Measurements from ENCODE around the gene FOXA2. TPM values are rescaled to one million over a fixed set of nuclear protein-coding genes. Genes with fewer than 3 reads are reported as not detected.

Gene FOXA2
- total and polyA plus RNA-seq, 2 of the 13 experiments (the other 11 are each of a cell fraction or from before 2014, with no cell fraction given), result 8.8 to 12.2 TPM

DNA sequence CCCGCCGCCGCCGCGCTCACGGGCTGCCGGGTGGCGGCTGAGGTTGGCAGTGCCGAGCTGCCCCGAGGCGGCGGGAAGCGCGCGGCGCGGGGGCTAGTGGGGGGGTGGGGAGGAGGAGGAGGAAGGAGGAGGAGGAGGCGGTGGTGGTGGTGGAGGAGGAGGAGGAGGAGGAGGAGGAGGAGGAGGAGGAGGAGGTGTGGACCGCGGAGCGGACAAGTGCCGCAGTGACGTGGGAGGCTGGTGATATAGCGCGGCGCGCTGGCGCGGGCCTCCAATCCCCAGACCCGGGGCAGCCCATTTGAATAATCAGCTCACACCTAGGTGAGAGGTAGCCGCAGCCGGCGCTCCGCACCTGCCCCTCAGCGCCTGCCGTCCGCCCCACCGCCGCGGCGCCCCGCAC lies at the start of gene FOXA2 (continued):
- peak; percentile 20; the same call in 1 of the 2 replicates for TF ChIP-seq MED13 (CRISPR knock-in tag; IDR thresholded peaks at IDR 0.05)
- no peak for TF ChIP-seq GMEB2 (CRISPR knock-in tag; IDR thresholded peaks at IDR 0.05; ENCODE audit: low read depth)
- TF ChIP-seq ZBTB38 (CRISPR knock-in tag; IDR thresholded peaks at IDR 0.05), result peak; percentile 8; the same call in 1 of the 2 replicates
- TF ChIP-seq IRF1 (CRISPR knock-in tag; IDR thresholded peaks at IDR 0.05; ENCODE audit: low read depth), result no peak
- no peak for TF ChIP-seq FOXP4 (CRISPR knock-in tag; IDR thresholded peaks at IDR 0.05)
- no peak; the same call in 1 of the 2 replicates for TF ChIP-seq RFXAP (CRISPR knock-in tag; IDR thresholded peaks at IDR 0.05; ENCODE audit: borderline replicate concordance)
- TF ChIP-seq, protein P1, sequence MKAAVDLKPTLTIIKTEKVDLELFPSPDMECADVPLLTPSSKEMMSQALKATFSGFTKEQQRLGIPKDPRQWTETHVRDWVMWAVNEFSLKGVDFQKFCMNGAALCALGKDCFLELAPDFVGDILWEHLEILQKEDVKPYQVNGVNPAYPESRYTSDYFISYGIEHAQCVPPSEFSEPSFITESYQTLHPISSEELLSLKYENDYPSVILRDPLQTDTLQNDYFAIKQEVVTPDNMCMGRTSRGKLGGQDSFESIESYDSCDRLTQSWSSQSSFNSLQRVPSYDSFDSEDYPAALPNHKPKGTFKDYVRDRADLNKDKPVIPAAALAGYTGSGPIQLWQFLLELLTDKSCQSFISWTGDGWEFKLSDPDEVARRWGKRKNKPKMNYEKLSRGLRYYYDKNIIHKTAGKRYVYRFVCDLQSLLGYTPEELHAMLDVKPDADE (CRISPR knock-in tag; IDR thresholded peaks at IDR 0.05), result no peak; the same call in 1 of the 2 replicates
- TF ChIP-seq KDM5B (CRISPR knock-in tag; IDR thresholded peaks at IDR 0.05; ENCODE audit: borderline replicate concordance), result peak; percentile 2; the same call in 1 of the 2 replicates
- peak; percentile 61; the same call in 1 of the 2 replicates for TF ChIP-seq ZNF451 (CRISPR knock-in tag; IDR thresholded peaks at IDR 0.05)
- 0 out of 2 replicates have a peak, but pooled peaks have one; percentile 21 for TF ChIP-seq E2F5 (CRISPR knock-in tag; conservative IDR thresholded peaks at IDR 0.05)
- no peak for TF ChIP-seq SCMH1 (CRISPR knock-in tag; IDR thresholded peaks at IDR 0.05; ENCODE audit: borderline replicate concordance)
- TF ChIP-seq, protein P2, sequence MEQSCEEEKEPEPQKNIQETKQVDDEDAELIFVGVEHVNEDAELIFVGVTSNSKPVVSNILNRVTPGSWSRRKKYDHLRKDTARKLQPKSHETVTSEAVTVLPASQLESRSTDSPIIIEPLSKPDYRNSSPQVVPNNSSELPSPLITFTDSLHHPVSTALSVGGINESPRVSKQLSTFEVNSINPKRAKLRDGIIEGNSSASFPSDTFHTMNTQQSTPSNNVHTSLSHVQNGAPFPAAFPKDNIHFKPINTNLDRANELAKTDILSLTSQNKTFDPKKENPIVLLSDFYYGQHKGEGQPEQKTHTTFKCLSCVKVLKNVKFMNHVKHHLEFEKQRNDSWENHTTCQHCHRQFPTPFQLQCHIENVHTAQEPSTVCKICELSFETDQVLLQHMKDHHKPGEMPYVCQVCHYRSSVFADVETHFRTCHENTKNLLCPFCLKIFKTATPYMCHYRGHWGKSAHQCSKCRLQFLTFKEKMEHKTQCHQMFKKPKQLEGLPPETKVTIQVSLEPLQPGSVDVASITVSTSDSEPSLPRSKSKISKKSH (CRISPR knock-in tag; IDR thresholded peaks at IDR 0.05; ENCODE audit: borderline replicate concordance), result peak; percentile 5; the same call in 1 of the 2 replicates
- peak; percentile 8; the same call in 1 of the 2 replicates for TF ChIP-seq TARDBP (CRISPR knock-in tag; IDR thresholded peaks at IDR 0.05)
